ENCODE measurements around the gene KCNG3. TPM values are rescaled to one million over a fixed set of nuclear protein-coding genes. Genes with fewer than 3 reads are reported as not detected.

The KCNG3 gene
- total and polyA plus RNA-seq, 2 donors from 2014 or later: 0.19 to 0.88 TPM

DNA sequence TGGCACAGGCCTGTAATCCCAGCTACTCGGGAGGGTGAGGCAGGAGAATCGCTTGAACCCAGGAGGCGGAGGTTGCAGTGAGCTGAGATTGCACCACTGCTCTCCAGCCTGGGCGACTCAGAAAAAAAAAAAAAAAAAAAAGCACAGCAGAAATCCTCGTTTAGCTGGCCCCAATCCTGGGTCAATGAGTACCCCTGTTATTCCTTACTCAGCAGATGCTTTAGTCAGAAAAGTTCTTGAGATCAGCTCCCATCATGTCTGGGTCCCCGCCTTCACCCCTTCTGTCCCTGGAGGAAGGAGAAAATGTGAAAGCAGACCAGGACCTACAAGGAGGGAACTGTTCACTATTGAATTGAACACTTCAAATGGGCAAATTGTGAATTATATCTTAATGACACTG is 16.4 kb upstream of the KCNG3 start:
- intact Hi-C loops (cut with DNase I): loop anchor here (10.0 kb wide), 1 partner anchor 155 kb away; no protein-coding TSS in a partner anchor
- no peaks in the 10 kb centered on the region for H3K4me1 ChIP-seq (ENCODE audit: control insufficient read depth in 2 of 3, insufficient read depth in 2 of 3, low read depth in 1 of 3, low read length in 3 of 3)
- no peaks in the 10 kb centered on the region for H3K27me3 ChIP-seq (ENCODE audit: control insufficient read depth, insufficient read depth, low read length)
- no peak overlapping the region for H3K9ac ChIP-seq (ENCODE audit: low read length in 3 of 3)
- no peaks in the 10 kb centered on the region for H3K36me3 ChIP-seq (ENCODE audit: control insufficient read depth in 2 of 3, insufficient read depth in 3 of 3, low read length in 3 of 3)
- no peak overlapping the region for H3K27ac ChIP-seq (ENCODE audit: low read depth in 2 of 2, low read length in 2 of 2)
- no peaks in the 10 kb centered on the region for H3K9me3 ChIP-seq (ENCODE audit: control insufficient read depth in 2 of 3, insufficient read depth in 1 of 3, low read length in 3 of 3)
- H3K4me3 ChIP-seq (ENCODE audit: low read length in 3 of 3): no peak overlapping the region
- FAIRE-seq (no peak), DNase-seq (no peak)
- TF ChIP-seq, protein P1, sequence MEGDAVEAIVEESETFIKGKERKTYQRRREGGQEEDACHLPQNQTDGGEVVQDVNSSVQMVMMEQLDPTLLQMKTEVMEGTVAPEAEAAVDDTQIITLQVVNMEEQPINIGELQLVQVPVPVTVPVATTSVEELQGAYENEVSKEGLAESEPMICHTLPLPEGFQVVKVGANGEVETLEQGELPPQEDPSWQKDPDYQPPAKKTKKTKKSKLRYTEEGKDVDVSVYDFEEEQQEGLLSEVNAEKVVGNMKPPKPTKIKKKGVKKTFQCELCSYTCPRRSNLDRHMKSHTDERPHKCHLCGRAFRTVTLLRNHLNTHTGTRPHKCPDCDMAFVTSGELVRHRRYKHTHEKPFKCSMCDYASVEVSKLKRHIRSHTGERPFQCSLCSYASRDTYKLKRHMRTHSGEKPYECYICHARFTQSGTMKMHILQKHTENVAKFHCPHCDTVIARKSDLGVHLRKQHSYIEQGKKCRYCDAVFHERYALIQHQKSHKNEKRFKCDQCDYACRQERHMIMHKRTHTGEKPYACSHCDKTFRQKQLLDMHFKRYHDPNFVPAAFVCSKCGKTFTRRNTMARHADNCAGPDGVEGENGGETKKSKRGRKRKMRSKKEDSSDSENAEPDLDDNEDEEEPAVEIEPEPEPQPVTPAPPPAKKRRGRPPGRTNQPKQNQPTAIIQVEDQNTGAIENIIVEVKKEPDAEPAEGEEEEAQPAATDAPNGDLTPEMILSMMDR (IDR thresholded peaks at IDR 0.05; ENCODE audit: borderline replicate concordance, extremely low read depth, insufficient read depth): no peak

DNA sequence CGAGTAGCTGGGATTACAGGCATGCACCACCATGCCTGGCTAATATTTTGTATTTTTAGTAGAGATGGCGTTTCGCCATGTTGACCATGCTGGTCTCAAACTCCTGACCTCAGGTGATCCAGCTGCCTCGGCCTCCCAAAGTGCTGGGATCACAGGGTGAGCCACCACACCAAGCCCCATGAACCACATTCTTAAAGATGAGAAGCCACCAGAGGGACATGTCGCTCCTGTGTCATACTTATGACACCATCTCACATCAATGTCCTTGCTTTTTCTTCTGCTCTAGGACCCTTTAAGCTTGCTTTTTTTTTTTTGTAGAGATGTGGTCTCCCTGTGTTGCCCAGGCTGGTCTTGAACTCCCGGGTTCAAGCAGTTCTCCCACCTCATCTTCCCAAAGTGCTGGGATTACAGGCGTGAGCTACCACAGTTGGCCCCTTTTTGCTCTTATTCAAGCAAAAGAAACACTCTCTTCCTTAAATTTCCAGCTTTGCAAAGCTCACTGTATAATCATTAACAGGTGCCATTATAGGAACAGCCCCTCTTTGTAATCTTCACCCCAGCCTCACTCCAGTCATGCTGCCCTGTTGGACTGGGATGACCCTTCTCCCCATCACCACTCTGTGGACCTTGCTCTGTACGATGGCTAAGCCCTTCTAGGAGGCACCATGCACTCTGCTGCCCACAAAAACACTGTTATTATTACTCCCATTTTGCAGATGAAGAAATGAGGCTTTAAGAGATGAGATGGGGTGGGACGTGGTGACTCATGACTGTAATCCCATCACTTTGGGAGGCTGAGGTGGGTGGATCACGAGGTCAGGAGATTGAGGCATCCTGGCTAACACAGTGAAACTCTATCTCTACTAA is 10.8 kb upstream of the KCNG3 start:
- TF ChIP-seq, protein P1 (IDR thresholded peaks at IDR 0.05; ENCODE audit: borderline replicate concordance, extremely low read depth, insufficient read depth): no peak
- no peak overlapping the region for H3K4me3 ChIP-seq (ENCODE audit: low read length in 3 of 3)
- H3K4me1 ChIP-seq (ENCODE audit: control insufficient read depth in 2 of 3, insufficient read depth in 2 of 3, low read depth in 1 of 3, low read length in 3 of 3): no peaks in the 10 kb centered on the region
- intact Hi-C loops (cut with DNase I): no loop called here
- H3K9me3 ChIP-seq (ENCODE audit: control insufficient read depth in 2 of 3, insufficient read depth in 1 of 3, low read length in 3 of 3): no peaks in the 10 kb centered on the region
- no peaks in the 10 kb centered on the region for H3K36me3 ChIP-seq (ENCODE audit: control insufficient read depth in 2 of 3, insufficient read depth in 3 of 3, low read length in 3 of 3)
- no peak overlapping the region for H3K27ac ChIP-seq (ENCODE audit: low read depth in 2 of 2, low read length in 2 of 2)
- H3K27me3 ChIP-seq (ENCODE audit: control insufficient read depth, insufficient read depth, low read length): no peaks in the 10 kb centered on the region
- H3K9ac ChIP-seq (ENCODE audit: low read length in 3 of 3): no peak overlapping the region
- FAIRE-seq (no peak), DNase-seq (no peak)

DNA sequence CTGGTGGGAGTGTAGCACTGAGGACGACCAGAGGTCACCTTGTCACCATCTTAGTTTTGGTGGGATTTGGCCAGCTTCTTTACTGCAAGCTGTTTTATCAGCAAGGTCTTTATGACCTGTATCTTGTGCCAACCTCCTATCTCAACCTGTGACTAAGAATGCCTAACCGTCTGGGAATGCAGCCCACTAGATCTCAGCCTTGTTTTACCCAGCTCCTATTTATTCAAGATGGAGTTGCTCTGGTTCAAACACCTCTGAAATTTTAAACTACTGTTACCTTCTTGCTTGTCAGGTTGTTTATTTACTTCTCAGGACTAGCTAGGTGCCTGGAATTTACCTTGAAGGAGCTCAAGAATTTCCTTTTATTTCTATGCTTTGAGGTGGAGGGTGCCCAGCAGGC is 9.5 kb upstream of the KCNG3 start:
- Histone ChIP-seq H3K4me1 (ENCODE audit: control insufficient read depth in 2 of 3, insufficient read depth in 2 of 3, low read depth in 1 of 3, low read length in 3 of 3) (no peaks in the 10 kb centered on the region), H3K9ac (ENCODE audit: low read length in 3 of 3) (no peak overlapping the region), H3K27ac (ENCODE audit: low read depth in 2 of 2, low read length in 2 of 2) (no peak overlapping the region), H3K4me3 (ENCODE audit: low read length in 3 of 3) (no peak overlapping the region), H3K36me3 (ENCODE audit: control insufficient read depth in 2 of 3, insufficient read depth in 3 of 3, low read length in 3 of 3) (no peaks in the 10 kb centered on the region), H3K9me3 (ENCODE audit: control insufficient read depth in 2 of 3, insufficient read depth in 1 of 3, low read length in 3 of 3) (no peaks in the 10 kb centered on the region), H3K27me3 (ENCODE audit: control insufficient read depth, insufficient read depth, low read length) (no peaks in the 10 kb centered on the region)
- intact Hi-C loops (cut with DNase I): no loop called here
- FAIRE-seq (no peak), DNase-seq (no peak)
- TF ChIP-seq, protein P1 (IDR thresholded peaks at IDR 0.05; ENCODE audit: borderline replicate concordance, extremely low read depth, insufficient read depth): no peak

Measured in kidney (tissue), 14 donors.